GM21619 (cell line): ENCODE results near the gene LIPA.
"Not testable (repeated sequence)": the region's sequence is repeated elsewhere in the genome, so short reads cannot be mapped to it uniquely, and the experiment has no call there.

ENCODE experiments used
- ATAC-seq: cut with Tn5 transposase; IDR thresholded peaks from one replicate; pipeline ENCODE4 v1.9.1; 2021; ENCODE audit not compliant: unreplicated experiment

The LIPA gene

DNA sequence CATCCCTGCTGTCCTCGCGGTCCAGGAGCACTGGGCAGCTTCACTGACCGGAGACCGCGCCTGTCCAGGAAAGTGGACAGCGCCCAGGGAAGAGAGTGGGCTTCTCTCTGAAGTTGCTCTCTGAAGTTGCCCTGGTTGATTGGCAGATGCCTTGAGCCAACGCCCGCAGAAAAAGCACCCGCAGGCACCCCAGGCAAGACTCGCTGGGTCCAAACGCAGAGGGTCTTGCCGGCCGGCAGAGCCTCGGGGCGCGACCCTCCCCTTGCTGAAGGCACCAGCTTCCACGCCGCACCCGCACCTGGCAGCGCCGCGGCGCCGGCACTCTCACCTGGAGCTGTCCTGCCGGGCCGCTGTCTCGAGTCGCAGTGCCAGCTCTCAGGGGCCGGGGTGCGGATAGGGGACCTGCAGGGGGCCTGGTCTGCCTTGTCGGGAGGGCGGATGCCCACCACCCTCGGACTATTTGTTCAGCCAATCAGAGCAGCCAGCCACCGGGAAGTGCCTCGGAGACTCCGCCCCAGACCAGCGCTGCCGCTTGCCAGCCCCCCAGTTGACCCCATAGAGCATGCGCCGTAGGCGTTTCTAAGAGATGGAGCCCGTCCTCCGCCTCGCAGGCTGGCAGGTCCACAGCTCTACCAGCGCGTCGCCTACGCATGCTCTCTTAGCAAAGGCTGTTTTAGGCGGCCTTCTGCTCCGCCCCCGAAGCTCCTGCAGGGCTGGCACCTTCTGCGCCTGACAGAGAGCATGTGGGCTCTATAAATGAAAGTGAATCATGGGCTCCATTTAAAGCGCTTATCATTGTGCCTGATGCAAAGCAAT, at the start of gene LIPA:
Gene LIPA, minus strand, starts transcription at position 367 of the 816 bp plus-strand sequence. CDS start 4,127 bp downstream, outside the sequence.
- peak; percentile 91 for ATAC-seq

DNA sequence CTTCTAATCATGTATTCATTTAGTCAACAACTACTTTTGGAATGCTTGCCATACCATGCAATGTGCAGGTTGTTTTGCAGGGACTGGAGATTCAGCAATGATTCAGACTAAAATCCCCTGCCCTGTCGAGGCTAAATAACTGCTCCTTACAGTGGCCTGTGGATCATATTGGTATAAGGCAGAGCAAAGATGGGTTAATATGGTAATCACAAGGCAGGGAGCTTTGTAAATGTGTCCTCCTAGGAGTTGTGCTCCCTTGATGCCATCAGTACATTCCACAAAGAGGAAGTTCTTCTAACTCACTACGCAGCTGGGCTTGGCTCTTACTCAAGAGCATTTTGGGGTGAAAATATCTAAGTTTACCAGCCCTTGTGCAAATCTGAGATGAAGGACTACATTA, 49.7 kb upstream of the LIPA start:
- no peak for ATAC-seq

DNA sequence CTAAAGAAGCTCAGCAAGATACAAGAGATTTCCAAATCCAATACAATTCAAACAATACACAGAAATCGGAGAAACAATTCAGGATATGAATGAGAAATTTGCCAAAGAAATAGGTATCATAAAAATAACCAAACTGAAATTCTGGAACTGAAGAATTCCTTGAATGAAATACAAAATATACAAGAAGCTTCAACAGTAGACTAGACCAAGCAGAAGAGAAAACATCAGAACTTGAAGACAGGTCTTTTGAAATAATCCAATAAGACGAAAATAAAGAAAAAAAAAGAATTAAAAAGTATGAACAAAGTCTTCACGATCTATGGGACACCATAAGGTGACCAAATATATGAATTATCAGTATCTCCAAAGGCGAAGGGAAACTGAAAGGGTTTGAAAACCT, 47.5 kb upstream of the LIPA start:
- ATAC-seq: no peak

DNA sequence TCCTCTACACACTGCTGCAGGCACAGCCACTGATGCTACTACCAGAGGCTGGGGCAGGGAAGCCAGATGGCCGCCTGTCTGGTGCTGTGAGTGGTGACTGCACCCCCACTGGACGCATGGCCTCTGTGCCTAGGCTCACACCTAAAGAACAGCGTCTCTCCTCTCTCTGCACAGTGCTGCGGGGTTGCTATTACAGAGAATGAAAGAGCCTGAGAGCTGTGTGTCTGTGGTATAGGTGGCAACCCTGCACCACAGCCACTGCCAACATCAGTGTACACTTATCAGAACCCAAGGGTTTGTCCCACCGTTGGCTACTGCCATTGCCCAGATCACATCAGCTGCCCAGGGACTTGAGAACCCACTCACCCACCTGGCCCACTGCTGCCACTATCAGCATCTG, 46.2 kb upstream of the LIPA start:
- ATAC-seq: no peak

DNA sequence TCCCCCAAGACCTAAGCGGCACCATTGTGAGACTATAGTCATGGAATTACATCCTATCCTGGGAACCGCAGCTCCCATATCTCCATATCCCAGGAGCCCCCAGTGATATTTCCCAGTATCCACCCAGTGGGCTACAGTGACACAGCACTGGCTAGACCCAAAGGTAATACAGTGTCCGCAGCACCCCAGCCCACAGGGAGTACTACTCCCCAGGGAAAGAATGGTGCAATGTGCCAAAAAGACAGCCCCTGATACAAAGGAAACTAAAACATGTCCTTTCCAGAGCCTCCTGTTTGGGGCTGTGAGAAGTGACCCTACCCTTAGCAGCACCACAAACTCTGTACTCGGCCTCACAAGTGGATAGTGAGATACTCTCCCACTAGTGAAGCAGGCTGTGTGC, 45.8 kb upstream of the LIPA start:
- no peak for ATAC-seq

DNA sequence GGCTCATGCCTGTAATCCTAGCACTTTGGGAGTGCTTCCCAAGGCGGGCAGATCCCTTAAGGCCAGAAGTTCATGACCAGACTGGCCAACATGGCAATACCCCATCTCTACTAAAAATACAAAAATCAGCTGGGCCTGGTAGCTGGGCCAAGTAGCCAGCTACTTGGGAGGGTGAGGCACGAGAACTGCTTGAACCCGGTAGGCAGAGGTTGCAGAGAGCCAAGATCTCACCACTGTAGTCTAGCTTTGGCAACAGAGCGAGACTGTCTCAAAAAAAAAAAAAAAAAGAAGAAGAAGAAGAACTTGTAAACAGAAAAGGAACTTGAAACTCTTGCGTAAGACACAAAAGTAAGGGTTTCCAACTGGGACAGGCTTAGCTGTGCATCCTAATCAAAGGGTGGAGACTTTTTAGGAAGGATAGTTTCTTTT, 44.7 kb upstream of the LIPA start:
- no peak for ATAC-seq

DNA sequence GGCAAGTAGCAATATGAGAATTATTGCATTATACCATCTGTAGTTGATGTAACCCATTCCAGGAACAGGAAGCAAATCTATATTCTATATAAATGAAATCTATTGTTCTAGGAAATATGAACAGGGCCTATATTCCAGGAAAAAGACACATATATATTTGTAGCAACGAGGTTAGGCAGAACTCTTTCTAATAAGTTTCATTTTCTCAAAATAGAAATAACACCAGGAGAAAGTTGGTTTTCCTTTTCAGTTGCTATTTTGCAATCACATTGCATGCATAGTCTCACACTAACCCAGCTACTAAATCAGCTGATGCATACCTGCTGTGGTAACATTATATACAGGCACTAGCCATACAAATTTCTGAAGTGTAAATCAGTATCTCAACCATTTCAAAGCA, 44.0 kb upstream of the LIPA start:
- no peak for ATAC-seq

DNA sequence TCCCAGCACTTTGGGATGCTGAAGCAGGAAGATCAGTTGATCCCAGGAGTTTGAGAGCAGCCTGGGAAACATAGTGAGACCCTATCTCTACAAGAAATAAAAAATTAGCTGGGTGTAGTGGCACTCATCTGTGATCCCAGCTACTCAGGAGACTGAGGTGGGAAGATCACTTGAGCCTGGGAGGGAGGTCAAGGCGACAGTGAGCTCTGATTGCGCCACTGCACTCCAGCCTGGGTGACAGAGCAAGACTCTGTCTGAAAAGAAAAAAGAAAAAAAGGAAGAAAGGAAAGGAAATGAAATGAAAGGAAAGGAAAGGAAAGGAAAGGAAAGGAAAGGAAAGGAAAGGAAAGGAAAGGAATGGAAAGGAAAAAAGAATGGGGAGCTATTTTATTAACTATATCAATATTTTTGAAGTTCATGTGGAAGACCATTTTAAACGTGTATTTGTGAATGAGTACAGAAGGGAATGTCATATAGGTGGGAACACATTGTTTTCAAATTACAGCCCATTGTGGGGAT, 43.2 kb upstream of the LIPA start:
- no peak for ATAC-seq

DNA sequence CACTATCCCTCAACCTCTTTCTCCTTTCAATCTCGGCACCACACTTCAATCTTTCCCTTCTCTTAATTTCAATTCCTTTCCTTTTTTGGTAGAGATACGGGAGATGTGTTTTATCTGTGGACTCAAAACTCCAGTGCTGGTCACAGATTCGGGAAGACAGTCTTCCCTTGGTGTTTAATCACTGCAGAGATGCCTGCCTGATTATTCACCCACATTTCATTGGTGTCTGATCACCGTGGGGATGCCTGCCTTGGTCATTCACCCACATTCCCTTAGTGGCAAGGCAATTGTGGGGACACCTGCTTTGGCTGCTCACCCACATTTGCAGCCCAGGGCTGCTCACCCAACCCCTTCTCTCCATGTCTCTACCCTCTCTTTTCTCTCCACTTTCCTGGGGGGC, 33.7 kb upstream of the LIPA start:
- not testable (repeated sequence) for ATAC-seq

DNA sequence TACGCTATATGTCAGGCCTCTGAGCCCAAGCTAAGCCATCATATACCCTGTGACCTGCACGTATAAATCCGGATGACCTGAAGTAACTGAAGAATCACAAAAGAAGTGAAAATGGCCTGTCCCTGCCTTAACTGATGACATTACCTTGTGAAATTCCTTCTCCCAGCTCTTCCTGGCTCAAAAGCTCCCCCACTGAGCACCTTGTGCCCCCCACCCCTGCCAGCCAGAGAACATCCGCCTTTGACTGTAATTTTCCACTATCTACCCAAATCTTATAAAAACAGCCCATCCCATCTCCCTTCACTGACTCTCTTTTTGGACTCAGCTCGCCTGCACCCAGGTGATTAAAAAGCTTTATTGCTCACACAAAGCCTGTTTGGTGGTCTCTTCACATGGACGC, 33.1 kb upstream of the LIPA start:
- not testable (repeated sequence) for ATAC-seq

DNA sequence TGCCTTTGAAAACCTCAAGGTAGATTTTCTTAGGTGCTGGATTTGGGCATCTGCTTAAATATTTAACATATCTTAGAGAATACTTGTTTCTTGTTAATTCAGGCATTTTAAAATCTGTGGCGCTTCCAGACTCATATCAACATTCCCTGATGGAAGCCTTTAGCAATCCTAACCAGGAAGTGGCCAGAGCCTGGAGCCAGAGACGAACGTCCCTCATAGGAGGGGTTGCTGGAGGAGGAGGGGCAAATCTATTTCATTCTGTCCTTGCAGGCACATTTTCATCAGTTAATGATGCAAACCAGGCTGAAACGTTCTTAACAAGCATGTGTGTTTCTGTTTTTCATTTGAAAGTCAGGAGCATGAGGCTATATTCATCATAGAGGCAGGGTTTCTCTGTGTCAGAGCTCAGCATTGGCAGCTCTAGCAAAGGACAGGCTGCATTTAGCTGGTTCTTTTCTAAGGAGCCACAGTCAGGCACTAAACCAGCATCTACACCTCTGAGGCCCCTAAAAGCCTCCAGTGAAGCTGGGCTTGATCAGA, 32.4 kb upstream of the LIPA start:
- ATAC-seq: no peak

DNA sequence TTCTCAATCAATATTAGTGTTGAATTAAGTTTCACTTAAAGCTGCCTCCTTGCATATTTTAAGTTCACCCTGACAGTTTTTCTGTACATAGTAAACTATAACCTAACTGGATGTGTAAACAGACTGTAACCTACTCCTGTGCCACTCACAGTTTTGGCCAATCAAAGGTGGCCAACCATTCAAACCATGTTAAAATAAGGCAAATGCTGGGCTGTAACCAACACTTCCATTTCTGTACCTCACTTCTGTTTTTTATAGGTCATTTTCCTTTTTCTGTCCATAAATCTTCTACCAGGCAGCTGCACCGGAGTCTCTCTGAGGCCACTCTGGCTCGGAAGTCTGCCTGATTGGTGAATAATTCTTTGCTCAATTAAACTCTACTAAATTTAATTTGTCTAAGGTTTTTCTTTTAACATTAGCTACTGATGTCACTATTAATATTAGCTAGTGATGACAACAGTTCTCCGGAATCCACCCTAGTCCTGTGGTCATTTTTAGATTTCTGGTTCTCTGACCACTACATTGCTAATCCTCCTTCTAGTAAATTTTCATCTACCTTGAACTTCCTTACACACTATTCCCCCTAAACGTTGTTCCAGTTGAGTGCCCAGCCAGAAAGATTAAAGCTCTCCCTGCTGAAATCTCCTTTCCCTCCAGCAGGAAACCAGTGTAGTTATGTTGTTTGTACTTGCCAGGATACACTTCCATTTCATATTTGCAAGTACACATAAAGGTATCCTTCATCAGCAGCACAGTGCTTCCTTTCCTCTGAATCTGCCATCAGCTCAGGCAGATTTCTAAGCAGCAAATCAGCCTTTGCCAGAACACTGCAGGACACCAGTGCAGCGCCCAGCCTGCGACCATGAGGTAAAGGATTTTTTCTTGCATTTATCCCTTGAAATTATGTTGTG, 31.7 kb upstream of the LIPA start:
- no peak for ATAC-seq

DNA sequence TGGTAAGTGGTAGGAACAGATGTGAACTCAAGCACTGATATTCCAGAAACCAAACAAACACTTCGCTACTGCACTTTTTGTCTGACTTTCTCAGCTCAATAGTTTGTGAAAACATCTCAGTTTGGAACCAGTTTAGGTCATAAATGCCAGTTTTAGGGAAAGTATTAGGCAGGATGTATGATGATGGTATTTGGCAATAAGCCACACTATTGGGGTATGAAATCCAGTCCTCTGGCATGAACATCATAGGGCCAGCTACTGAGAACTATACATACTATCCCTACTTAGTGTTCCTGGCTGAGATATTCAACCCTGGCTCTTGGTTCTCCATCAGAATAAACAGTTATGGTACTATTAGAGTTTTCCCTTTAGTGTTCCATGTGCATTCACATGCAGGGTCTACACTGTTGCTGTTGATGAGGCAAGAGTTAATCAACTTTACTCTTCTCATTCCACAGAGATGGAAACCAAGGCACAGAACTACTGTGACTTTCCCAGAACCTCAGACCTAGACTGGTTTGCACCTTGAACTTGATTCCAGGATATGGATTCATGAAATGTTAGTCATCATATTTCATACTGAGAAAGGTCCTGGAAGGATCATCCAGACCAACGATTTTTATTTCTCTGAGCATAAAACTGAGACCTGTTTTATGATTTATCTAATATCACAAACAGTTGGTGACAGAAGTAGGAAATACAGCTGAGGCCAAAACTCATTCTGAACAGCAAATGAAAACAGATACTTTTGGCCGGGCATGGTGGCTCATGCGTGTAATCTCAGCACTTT, 30.2 kb upstream of the LIPA start:
- no peak for ATAC-seq

DNA sequence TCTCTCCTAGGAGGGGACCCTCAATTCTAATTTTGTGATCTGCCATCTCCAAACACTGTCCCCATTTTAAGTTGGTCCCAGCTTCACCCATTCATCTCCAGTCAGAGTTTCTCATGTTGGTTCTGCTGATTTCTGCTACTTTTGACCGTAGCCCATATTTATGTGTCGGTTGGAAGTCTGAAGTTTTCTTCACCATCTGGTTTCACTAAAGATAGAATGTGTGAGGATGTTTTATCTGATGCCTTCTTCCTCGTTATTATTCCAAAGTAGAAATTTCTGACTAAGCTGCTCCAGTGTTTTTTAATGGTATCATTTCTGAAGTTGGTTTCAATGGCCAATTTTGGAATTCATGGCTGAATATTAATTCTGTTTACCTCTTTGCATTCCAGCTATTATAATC, 28.9 kb upstream of the LIPA start:
- ATAC-seq: no peak

DNA sequence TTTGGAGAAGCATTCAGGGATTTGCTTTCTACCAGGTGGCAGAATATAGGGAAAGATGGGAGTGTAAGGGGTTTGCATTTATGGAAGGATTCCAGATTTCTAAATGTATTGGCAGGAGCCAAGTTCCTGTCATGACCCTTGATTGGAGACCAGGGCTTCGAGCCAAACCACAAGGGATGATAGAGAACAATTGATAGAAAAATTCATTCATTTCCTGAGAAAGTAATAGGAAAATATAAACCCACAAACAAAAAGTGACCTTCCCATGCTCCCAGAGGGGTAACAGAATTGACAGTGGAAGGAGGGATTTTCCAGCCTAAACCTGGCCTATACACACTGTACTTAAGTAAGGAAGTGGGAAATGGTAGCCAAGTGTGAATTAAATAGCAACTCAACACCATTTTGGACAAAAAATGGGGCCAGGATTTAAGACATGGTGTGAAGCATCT, 27.9 kb upstream of the LIPA start:
- no peak for ATAC-seq

DNA sequence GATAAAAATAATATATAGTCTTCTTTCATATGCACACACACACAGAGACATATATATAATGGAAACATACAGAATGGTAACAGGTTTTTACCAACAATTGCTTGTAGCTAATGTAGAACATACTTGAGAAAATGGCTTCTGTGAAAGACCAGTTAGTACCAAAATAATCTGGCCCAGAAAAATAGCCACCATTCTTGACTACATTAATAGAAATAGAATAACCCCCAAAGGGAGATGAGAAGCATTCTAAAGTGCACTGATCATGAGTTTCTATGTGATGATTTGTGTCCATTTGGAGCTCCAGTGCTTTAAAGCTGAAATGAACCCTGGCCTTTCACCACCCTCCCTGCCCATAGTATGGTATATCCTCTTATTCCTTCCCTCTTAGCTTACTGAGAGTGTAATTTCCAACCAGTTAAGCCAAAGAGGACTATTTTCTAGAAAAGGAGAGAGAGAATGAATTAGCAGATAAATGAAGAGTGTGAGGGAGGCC, 27.4 kb upstream of the LIPA start:
- no peak for ATAC-seq

DNA sequence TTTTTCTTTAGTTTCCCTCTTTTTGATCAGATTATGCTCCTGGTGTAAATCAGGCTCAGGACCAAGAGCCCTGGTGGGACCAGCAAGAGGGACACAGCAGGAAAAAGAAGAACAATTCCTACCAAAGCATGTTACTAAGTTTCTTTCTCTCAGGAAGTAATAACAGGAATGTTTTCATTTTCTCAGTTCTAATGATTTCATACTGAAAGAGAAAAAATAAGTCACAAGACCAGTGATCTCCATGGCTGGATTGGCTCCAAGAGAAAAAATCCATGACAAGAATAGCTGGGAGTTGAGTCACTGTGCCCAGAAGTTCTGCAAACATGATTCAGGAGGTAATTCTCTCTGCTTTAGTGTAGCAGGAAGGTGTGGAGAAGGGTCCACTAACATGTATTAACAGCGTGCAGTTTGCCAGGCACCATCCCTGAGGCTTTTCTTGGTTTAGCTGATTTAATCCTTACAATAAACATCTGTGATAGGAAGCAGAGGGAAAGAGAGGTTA, 26.5 kb upstream of the LIPA start:
- ATAC-seq: no peak

DNA sequence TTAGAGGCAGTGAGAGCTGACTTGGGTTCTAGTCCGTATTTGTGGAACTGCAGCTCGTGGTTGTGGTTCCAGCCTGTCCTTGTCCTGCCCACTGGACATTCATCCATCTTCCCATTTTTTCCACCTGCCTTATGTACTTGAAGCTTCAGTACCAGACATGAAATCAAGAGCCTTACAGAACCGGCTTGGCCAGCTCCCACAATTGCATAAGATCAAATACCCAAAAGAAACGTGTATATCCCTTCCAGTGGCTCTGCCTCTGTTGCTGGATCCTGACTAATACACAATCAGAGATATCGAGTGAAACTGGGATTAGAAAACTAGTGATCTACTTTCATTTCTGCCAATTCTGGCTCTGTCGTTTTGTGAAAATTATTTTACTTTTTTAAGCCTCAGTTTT, 23.8 kb upstream of the LIPA start:
- no peak for ATAC-seq

DNA sequence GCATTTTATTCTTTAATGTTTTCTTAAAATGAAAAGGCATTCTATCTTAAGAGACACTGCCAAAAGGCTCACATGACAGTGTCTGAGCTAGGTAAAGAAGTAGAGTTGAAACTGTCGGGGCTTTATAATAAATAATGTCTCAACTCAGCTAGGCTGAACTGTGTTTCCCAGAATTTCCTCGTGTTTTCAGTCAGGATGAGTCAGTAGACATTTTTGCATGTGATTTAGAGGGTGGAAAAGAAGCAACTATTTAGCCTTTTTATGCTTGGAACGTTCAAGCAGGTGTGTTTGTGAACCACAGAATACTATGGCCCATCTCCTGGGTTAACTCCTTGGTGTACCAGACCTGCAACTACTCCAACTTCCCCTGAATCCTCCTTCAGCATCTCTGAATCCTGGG, 23.4 kb upstream of the LIPA start:
- no peak for ATAC-seq

DNA sequence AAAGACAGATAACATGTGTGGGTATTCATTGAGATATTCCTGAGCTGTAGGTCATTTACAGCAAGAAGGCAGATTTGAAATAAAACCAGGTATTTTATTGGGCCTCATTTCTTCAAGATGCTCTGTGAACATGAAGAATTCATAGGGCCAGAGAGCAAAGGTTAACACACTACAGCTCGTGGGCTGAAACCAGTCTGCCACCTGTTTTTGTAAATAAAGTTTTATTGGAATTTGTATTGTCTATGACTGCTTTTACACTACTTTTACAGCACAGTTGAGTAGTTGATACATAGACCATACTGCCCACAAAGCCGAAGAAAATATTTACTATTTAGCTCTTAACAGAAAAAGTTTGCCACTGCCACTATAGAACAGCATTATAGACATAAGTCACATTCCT, 22.1 kb upstream of the LIPA start:
- no peak for ATAC-seq
